HepG2 (cell line): ENCODE results near the gene CSNK2B. TPM values are rescaled to one million over a fixed set of nuclear protein-coding genes. Genes with fewer than 3 reads are reported as not detected.

Experiments
- ARNTL ChIP-seq: sonication (generic); formaldehyde crosslinking; IDR thresholded peaks from 2 replicates; pipeline ENCODE4 v1.4.0; 2020; ENCODE audit warnings: mild to moderate bottlenecking, missing genetic modification reagents
- ELF1 ChIP-seq: sonication (generic); formaldehyde crosslinking; IDR thresholded peaks from 2 replicates; pipeline ENCODE4 v1.4.0; 2020; ENCODE audit warnings: missing genetic modification reagents
- EP300 ChIP-seq, 3 experiments: sonication (generic) in 1 of 3; formaldehyde crosslinking in 1 of 3; IDR thresholded peaks; 2 replicates each; pipeline versions ENCODE4 v1.5.1 to v1.6.1; 2011 to 2020; ENCODE audit warnings: low read depth in 2 of 3, low read length in 2 of 3, borderline replicate concordance in 1 of 3, improper control_type of control experiment in 1 of 3, mild to moderate bottlenecking in 1 of 3, missing genetic modification reagents in 1 of 3, moderate library complexity in 1 of 3
- GMEB2 ChIP-seq: IDR thresholded peaks from 2 replicates; pipeline ENCODE4 v1.6.1; 2016; ENCODE audit warnings: missing biosample characterization, missing genetic modification reagents, low read depth
- HCFC1 ChIP-seq: fragments of 150-350 bp; IDR thresholded peaks from 2 replicates; pipeline ENCODE4 v1.6.1; 2014; ENCODE audit warnings: low read depth, low read length
- KDM3A ChIP-seq: IDR thresholded peaks from 2 replicates; pipeline ENCODE4 v1.6.1; 2018; ENCODE audit warnings: low read depth, missing compliant biosample characterization
- MYC ChIP-seq: sonication (generic); formaldehyde crosslinking; IDR thresholded peaks from 2 replicates; pipeline ENCODE4 v1.9.0; 2021; ENCODE audit warnings: missing genetic modification reagents, borderline replicate concordance
- NONO ChIP-seq, 2 experiments: fragments of 450-650 bp in 1 of 2; sonication (generic) in 1 of 2; formaldehyde crosslinking in 1 of 2; IDR thresholded peaks in 1 of 2; conservative IDR thresholded peaks in 1 of 2; 2 replicates each; pipeline versions ENCODE4 v1.6.1 to v1.8.0; 2017 to 2022; ENCODE audit warnings: mild to moderate bottlenecking in 1 of 2, missing genetic modification reagents in 1 of 2, moderate library complexity in 1 of 2
- NR1H2 ChIP-seq: sonication (generic); formaldehyde crosslinking; IDR thresholded peaks from 2 replicates; pipeline ENCODE4 v1.8.1; 2022; ENCODE audit warnings: low read depth, missing genetic modification reagents, borderline replicate concordance
- NR3C1 ChIP-seq: sonication (generic); formaldehyde crosslinking; IDR thresholded peaks from 2 replicates; pipeline ENCODE4 v1.4.0; 2020; ENCODE audit warnings: missing genetic modification reagents
- PRDM10 ChIP-seq: sonication (generic); formaldehyde crosslinking; IDR thresholded peaks from 2 replicates; pipeline ENCODE4 v1.4.0; 2020; ENCODE audit warnings: low read depth, missing genetic modification reagents
- SMAD3 ChIP-seq: sonication (generic); formaldehyde crosslinking; IDR thresholded peaks from 2 replicates; pipeline ENCODE4 v1.4.0; 2020; ENCODE audit warnings: missing genetic modification reagents
- ZBTB43 ChIP-seq: sonication (generic); formaldehyde crosslinking; conservative IDR thresholded peaks from 2 replicates; pipeline ENCODE4 v1.4.0; 2020; ENCODE audit warnings: missing genetic modification reagents
- ZFP36 ChIP-seq: fragments of 150-350 bp; IDR thresholded peaks from 2 replicates; pipeline ENCODE4 v1.6.1; 2018; ENCODE audit warnings: borderline replicate concordance, low read length, low read depth; ENCODE audit not compliant: partially characterized antibody
- ZNF329 ChIP-seq: sonication (generic); formaldehyde crosslinking; IDR thresholded peaks from 2 replicates; pipeline ENCODE4 v1.9.0; 2021; ENCODE audit warnings: low read depth, mild to moderate bottlenecking, missing genetic modification reagents
- ZNF597 ChIP-seq: sonication (generic); formaldehyde crosslinking; IDR thresholded peaks from 2 replicates; pipeline ENCODE4 v1.5.0; 2020; ENCODE audit warnings: missing genetic modification reagents
- ZNF770 ChIP-seq: sonication (generic); formaldehyde crosslinking; IDR thresholded peaks from 2 replicates; pipeline ENCODE4 v1.5.0; 2020; ENCODE audit warnings: mild to moderate bottlenecking, missing genetic modification reagents
- ZSCAN21 ChIP-seq: sonication (generic); formaldehyde crosslinking; IDR thresholded peaks from 2 replicates; pipeline ENCODE4 v1.8.0; 2022; ENCODE audit warnings: mild to moderate bottlenecking, missing genetic modification reagents, moderate library complexity, borderline replicate concordance
- polyA plus RNA-seq, 8 experiments: library from polyadenylated mRNA; depleted of rRNA in 3 of 8; stranded (reverse) in 7 of 8; unstranded in 1 of 8; fragments of >200 nt; fragmentation: Illumina TruSeq in 4 of 8; extraction: Trizol in 4 of 8; gene quantifications; 2 replicates each; pipeline versions ENCODE4 v1.2.1 to v1.2.3, GENCODE V29; 2011 to 2016; ENCODE audit warnings: low read depth in 4 of 8, missing spikeins in 1 of 8, mixed read lengths in 1 of 8; ENCODE audit not compliant: insufficient read depth in 1 of 8
- total RNA-seq, 5 experiments: library from RNA; depleted of rRNA; stranded (reverse); fragments of >200 nt; fragmentation: Illumina TruSeq; extraction: Trizol; gene quantifications; 2 replicates each; pipeline ENCODE4 v1.2.3, GENCODE V29; 2016; ENCODE audit warnings: low read depth in 1 of 5

The CSNK2B gene
- total and polyA plus RNA-seq, 2 of the 13 experiments (the other 11 are each of a cell fraction or from before 2014, with no cell fraction given), result 111 to 296 TPM

GRCh38 chr6:31651602-31652191 is 14.2 kb upstream of the CSNK2B start (continued):
- TF ChIP-seq ZNF597 (CRISPR knock-in tag) (no peak), ZSCAN21 (CRISPR knock-in tag) (no peak; the same call in 1 of the 2 replicates), KDM3A (CRISPR knock-in tag) (no peak), NR3C1 (CRISPR knock-in tag) (no peak), ZNF770 (no peak), NONO (IDR thresholded peaks at IDR 0.05) (no peak), NONO (CRISPR knock-in tag; conservative IDR thresholded peaks at IDR 0.05) (no peak), ZBTB43 (CRISPR knock-in tag) (peak; percentile 59; the same call in 1 of the 2 replicates), ZNF329 (CRISPR knock-in tag) (no peak), NR1H2 (CRISPR knock-in tag) (no peak), PRDM10 (0 out of 2 replicates have a peak, but pooled peaks have one; percentile 58), ELF1 (0 out of 2 replicates have a peak, but pooled peaks have one; percentile 18), HCFC1 (peak; percentile 0; the same call in 1 of the 2 replicates), EP300 (IDR thresholded peaks at IDR 0.05; ENCODE audit: low read depth in 2 of 2, low read length in 2 of 2) (0 out of 4 replicates have a peak, but pooled peaks of 1 of the 2 experiments have one; percentile 9), EP300 (CRISPR knock-in tag; IDR thresholded peaks at IDR 0.05; ENCODE audit: borderline replicate concordance) (no peak), ARNTL (CRISPR knock-in tag) (no peak), ZFP36 (no peak), SMAD3 (CRISPR knock-in tag) (0 out of 2 replicates have a peak, but pooled peaks have one; percentile 11), MYC (CRISPR knock-in tag) (0 out of 2 replicates have a peak, but pooled peaks have one; percentile 16), GMEB2 (CRISPR knock-in tag) (no peak)
